HL-60 (cell line): ENCODE measurements around the gene RSBN1L.
"Not testable (repeated sequence)": the region's sequence is repeated elsewhere in the genome, so short reads cannot be mapped to it uniquely, and the experiment has no call there.

Experiments
- DNase-seq, 2 experiments: peaks; one replicate each; pipeline ENCODE4 v3.0.0-alpha.2; 2010 to 2020; ENCODE audit warnings: low read depth in 1 of 2, low spot score in 1 of 2
- H3K27ac ChIP-seq: fragments of 250-450 bp; sonication (Bioruptor Pico); replicated peaks from 2 replicates; pipeline ENCODE4 v1.5.1; 2020; ENCODE audit warnings: mild to moderate bottlenecking, moderate library complexity
- H3K27me3 ChIP-seq: fragments of 250-450 bp; sonication (Bioruptor Pico); 2 replicates; pipeline ENCODE4 v1.5.1; 2021; ENCODE audit warnings: mild to moderate bottlenecking, moderate library complexity; ENCODE audit not compliant: insufficient read depth, poor library complexity, severe bottlenecking
- H3K4me3 ChIP-seq: replicated peaks from 2 replicates; pipeline ENCODE4 v1.5.1; 2011; ENCODE audit warnings: mild to moderate bottlenecking, control low read depth, low read length; ENCODE audit not compliant: insufficient read depth
- GABPA ChIP-seq: IDR thresholded peaks from 2 replicates; pipeline ENCODE4 v1.6.1; 2012; ENCODE audit warnings: low read depth
- POLR2AphosphoS5 ChIP-seq: IDR thresholded peaks from 2 replicates; pipeline ENCODE4 v1.6.1; 2012; ENCODE audit warnings: low read depth
- SPI1 ChIP-seq: IDR thresholded peaks from 2 replicates; pipeline ENCODE4 v1.6.1; 2012; ENCODE audit warnings: low read depth, mild to moderate bottlenecking, borderline replicate concordance
- TF ChIP-seq, protein P1 (sequence below): IDR thresholded peaks from 2 replicates; pipeline ENCODE4 v1.6.1; 2012; ENCODE audit warnings: low read depth; ENCODE audit not compliant: insufficient replicate concordance
- TF ChIP-seq, protein P2 (sequence below): IDR thresholded peaks from one replicate; pipeline ENCODE4 v1.5.1; 2011; ENCODE audit warnings: low read length, control low read depth, inconsistent platforms; ENCODE audit not compliant: insufficient read depth

Gene RSBN1L

DNA sequence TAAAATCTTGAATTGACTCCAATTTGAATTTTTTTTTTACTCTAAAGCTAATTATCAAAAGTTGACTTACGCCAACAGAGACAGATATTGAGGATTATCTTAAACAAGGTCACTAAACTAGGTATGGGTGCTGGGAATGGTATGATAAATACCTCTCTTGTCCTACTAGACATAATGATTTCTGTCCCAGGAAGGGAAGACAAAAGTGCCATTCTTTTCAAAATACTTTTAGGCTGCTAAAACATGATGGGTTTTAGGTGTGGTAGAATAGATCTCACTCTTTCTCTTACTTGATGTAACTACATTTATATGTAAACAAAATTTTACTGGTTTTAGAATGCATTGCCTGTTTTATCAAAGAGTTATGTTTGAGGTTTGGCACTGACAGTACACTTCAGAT, 86.9 kb downstream of the RSBN1L start:
- no peaks in the 10 kb centered on the region for H3K27me3 ChIP-seq
- no peak overlapping the region for H3K4me3 ChIP-seq
- TF ChIP-seq, protein P1, sequence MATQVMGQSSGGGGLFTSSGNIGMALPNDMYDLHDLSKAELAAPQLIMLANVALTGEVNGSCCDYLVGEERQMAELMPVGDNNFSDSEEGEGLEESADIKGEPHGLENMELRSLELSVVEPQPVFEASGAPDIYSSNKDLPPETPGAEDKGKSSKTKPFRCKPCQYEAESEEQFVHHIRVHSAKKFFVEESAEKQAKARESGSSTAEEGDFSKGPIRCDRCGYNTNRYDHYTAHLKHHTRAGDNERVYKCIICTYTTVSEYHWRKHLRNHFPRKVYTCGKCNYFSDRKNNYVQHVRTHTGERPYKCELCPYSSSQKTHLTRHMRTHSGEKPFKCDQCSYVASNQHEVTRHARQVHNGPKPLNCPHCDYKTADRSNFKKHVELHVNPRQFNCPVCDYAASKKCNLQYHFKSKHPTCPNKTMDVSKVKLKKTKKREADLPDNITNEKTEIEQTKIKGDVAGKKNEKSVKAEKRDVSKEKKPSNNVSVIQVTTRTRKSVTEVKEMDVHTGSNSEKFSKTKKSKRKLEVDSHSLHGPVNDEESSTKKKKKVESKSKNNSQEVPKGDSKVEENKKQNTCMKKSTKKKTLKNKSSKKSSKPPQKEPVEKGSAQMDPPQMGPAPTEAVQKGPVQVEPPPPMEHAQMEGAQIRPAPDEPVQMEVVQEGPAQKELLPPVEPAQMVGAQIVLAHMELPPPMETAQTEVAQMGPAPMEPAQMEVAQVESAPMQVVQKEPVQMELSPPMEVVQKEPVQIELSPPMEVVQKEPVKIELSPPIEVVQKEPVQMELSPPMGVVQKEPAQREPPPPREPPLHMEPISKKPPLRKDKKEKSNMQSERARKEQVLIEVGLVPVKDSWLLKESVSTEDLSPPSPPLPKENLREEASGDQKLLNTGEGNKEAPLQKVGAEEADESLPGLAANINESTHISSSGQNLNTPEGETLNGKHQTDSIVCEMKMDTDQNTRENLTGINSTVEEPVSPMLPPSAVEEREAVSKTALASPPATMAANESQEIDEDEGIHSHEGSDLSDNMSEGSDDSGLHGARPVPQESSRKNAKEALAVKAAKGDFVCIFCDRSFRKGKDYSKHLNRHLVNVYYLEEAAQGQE = no peak
- no peak for TF ChIP-seq SPI1
- no peak for TF ChIP-seq GABPA
- TF ChIP-seq, protein P2, sequence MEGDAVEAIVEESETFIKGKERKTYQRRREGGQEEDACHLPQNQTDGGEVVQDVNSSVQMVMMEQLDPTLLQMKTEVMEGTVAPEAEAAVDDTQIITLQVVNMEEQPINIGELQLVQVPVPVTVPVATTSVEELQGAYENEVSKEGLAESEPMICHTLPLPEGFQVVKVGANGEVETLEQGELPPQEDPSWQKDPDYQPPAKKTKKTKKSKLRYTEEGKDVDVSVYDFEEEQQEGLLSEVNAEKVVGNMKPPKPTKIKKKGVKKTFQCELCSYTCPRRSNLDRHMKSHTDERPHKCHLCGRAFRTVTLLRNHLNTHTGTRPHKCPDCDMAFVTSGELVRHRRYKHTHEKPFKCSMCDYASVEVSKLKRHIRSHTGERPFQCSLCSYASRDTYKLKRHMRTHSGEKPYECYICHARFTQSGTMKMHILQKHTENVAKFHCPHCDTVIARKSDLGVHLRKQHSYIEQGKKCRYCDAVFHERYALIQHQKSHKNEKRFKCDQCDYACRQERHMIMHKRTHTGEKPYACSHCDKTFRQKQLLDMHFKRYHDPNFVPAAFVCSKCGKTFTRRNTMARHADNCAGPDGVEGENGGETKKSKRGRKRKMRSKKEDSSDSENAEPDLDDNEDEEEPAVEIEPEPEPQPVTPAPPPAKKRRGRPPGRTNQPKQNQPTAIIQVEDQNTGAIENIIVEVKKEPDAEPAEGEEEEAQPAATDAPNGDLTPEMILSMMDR = no peak
- no peak for TF ChIP-seq POLR2AphosphoS5
- H3K27ac ChIP-seq = no peak overlapping the region
- DNase-seq = no peak

DNA sequence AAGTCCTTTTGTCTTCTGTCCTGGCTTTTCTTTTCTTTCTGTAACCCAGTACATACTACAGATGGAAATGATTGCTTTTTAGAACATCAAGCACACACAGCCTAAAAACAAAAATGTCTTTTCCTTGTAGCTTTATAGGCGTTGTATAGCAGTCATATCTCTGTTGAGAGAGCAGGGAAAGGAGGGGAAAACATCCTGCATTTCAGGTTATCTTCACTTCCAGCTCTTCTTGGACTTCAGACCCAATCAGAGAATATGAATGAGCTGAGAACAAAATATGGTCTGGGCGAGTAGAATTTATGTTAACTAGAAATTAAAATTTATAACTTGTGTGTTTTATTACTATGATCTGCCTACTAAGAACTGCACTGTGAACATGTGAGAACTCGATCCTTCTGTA, 87.3 kb downstream of the RSBN1L start:
- H3K27ac ChIP-seq = no peak overlapping the region
- no peak overlapping the region for H3K4me3 ChIP-seq
- no peak for TF ChIP-seq POLR2AphosphoS5
- no peak for TF ChIP-seq SPI1
- TF ChIP-seq, protein P2 = no peak
- TF ChIP-seq GABPA = no peak
- TF ChIP-seq, protein P1 = no peak
- H3K27me3 ChIP-seq = no peaks in the 10 kb centered on the region
- DNase-seq = no peak

DNA sequence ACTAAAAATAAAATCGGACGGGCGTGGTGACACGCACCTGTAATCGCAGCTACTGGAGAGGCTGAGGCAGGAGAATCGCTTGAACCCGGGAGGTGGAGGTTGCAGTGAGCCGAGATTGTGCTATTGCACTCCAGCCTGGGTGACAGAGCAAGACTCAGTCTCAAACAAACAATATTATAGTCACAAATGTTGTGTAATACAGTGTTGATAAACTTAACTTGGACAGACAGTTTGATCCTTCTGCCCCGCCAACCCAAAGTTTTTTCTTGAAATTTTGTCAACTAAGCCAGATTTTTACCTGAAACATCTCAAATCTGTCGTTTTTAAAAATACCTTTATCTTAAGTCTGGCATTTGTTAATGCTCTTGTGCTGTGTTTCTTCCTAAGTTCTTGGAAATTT, 88.2 kb downstream of the RSBN1L start:
- not testable (repeated sequence) for H3K27ac ChIP-seq, H3K27me3 ChIP-seq, H3K4me3 ChIP-seq, DNase-seq

DNA sequence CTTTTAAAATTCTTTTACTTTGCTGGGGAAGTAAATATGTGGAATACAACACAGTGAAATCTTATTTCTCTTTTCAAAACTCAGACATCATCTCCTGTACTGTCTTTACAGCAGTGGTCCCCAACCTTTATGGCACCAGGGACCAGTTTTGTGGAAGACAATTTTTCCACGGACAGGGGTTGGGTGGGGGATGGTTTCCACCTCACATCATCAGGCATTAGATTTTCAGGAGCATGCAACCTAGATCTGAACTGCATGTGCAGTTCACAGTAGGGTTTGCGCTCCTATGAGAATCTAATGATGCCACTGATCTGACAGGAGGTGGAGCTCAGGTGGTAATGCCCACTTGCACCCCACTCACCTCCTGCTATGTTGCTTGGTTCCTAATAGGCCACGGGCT, 89.8 kb downstream of the RSBN1L start:
- Histone ChIP-seq H3K27me3 (no peaks in the 10 kb centered on the region), H3K4me3 (no peak overlapping the region), H3K27ac (no peak overlapping the region)
- TF ChIP-seq, protein P2 = no peak
- TF ChIP-seq POLR2AphosphoS5 = no peak; the same call in 1 of the 2 replicates
- TF ChIP-seq, protein P1 = no peak
- no peak for TF ChIP-seq GABPA
- no peak for TF ChIP-seq SPI1
- no peak for DNase-seq
